Nephron (organoid): ENCODE measurements around the gene MESP2.

Experiments used
- H3K27ac Mint-ChIP-seq, 3 experiments: 2 replicates each; pipeline ENCODE4 v1.8.0; 2020; ENCODE audit warnings: mixed read lengths in 3 of 3, mild to moderate bottlenecking in 2 of 3, moderate library complexity in 1 of 3
- H3K27me3 Mint-ChIP-seq: 2 replicates; pipeline ENCODE4 v1.8.0; 2021; ENCODE audit warnings: low read depth, mild to moderate bottlenecking, moderate library complexity, mixed read lengths
- H3K36me3 Mint-ChIP-seq: 2 replicates; pipeline ENCODE4 v1.8.0; 2020; ENCODE audit warnings: low read depth, mixed read lengths
- H3K4me1 Mint-ChIP-seq: 2 replicates; pipeline ENCODE4 v1.8.0; 2020; ENCODE audit warnings: mixed read lengths
- H3K4me3 Mint-ChIP-seq, 3 experiments: 2 replicates each; pipeline ENCODE4 v1.8.0; 2020; ENCODE audit warnings: mild to moderate bottlenecking in 3 of 3, mixed read lengths in 3 of 3, moderate library complexity in 2 of 3
- H3K9me3 Mint-ChIP-seq: 2 replicates; pipeline ENCODE4 v1.8.0; 2020; ENCODE audit warnings: mixed read lengths
- TF ChIP-seq, protein P1 (sequence below), 3 experiments: fragments of 200-600 bp; sonication (generic); IDR thresholded peaks; one replicate each; pipeline ENCODE4 v1.5.0; 2021; ENCODE audit warnings: antibody characterized with exemption in 3 of 3; ENCODE audit not compliant: unreplicated experiment in 3 of 3

MESP2 gene

GRCh38 chr15:89805241-89806209, 29.4 kb downstream of the MESP2 start:
- Mint-ChIP-seq H3K27ac (peak overlapping the region in 1 of 3 experiments; percentile 82), H3K36me3 (no peaks in the 10 kb centered on the region), H3K9me3 (no peaks in the 10 kb centered on the region), H3K27me3 (peaks cover 12% of the 10 kb centered on the region), H3K4me1 (peaks cover 17% of the 10 kb centered on the region), H3K4me3 (no peak overlapping the region)
- TF ChIP-seq, protein P1, sequence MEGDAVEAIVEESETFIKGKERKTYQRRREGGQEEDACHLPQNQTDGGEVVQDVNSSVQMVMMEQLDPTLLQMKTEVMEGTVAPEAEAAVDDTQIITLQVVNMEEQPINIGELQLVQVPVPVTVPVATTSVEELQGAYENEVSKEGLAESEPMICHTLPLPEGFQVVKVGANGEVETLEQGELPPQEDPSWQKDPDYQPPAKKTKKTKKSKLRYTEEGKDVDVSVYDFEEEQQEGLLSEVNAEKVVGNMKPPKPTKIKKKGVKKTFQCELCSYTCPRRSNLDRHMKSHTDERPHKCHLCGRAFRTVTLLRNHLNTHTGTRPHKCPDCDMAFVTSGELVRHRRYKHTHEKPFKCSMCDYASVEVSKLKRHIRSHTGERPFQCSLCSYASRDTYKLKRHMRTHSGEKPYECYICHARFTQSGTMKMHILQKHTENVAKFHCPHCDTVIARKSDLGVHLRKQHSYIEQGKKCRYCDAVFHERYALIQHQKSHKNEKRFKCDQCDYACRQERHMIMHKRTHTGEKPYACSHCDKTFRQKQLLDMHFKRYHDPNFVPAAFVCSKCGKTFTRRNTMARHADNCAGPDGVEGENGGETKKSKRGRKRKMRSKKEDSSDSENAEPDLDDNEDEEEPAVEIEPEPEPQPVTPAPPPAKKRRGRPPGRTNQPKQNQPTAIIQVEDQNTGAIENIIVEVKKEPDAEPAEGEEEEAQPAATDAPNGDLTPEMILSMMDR (IDR thresholded peaks at IDR 0.05; ENCODE audit: unreplicated experiment in 3 of 3), result no peak

- Mint-ChIP-seq H3K27me3 (peaks cover 14% of the 10 kb centered on the region), H3K36me3 (no peaks in the 10 kb centered on the region), H3K4me3 (no peak overlapping the region), H3K4me1 (peaks cover 23% of the 10 kb centered on the region), H3K9me3 (no peaks in the 10 kb centered on the region), H3K27ac (peak overlapping the region; percentile 82 to 90 (median 86))
- TF ChIP-seq, protein P1 (IDR thresholded peaks at IDR 0.05; ENCODE audit: unreplicated experiment in 3 of 3), result no peak
These were observed 30.1 kb downstream of the MESP2 start for GRCh38 chr15:89806210-89806558.

- H3K4me3 Mint-ChIP-seq, result peak overlapping the region in 1 of 3 experiments; percentile 56
- H3K4me1 Mint-ChIP-seq, result peaks cover 27% of the 10 kb centered on the region
These were observed 30.7 kb downstream of the MESP2 start for GRCh38 chr15:89806559-89807550.

DNA sequence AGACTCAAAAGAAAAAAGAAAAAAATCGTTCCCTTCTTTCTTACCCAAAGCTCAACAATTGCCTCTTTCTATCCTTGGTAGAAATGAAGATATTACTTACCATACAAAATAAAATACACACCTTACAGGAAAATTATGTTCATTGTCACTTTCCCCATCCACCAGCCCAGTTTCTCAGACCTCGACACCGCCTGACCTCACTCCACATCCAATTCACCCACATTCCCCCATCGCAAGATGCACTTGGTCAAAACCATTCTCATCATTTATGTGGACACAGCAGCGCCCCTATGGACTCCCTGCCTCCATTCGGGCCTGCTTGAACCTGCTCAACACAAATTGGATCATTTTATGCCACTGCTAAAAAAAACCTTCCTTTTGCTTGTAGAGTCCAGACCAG, 31.6 kb downstream of the MESP2 start:
- Mint-ChIP-seq H3K9me3 (no peaks in the 10 kb centered on the region), H3K27ac (peak overlapping the region; percentile 19 to 99 (median 90)), H3K4me1 (peaks cover 29% of the 10 kb centered on the region), H3K4me3 (no peak overlapping the region), H3K27me3 (peaks cover 22% of the 10 kb centered on the region), H3K36me3 (no peaks in the 10 kb centered on the region)
- TF ChIP-seq, protein P1 (IDR thresholded peaks at IDR 0.05; ENCODE audit: unreplicated experiment in 3 of 3), result no peak

More at GRCh38 chr15:89806559-89807550, 30.7 kb downstream of the MESP2 start:
- Mint-ChIP-seq H3K27ac (peak overlapping the region; percentile 82 to 90 (median 86)), H3K9me3 (no peaks in the 10 kb centered on the region), H3K27me3 (peaks cover 19% of the 10 kb centered on the region), H3K36me3 (no peaks in the 10 kb centered on the region)
- TF ChIP-seq, protein P1 (IDR thresholded peaks at IDR 0.05; ENCODE audit: unreplicated experiment in 3 of 3), result no peak

DNA sequence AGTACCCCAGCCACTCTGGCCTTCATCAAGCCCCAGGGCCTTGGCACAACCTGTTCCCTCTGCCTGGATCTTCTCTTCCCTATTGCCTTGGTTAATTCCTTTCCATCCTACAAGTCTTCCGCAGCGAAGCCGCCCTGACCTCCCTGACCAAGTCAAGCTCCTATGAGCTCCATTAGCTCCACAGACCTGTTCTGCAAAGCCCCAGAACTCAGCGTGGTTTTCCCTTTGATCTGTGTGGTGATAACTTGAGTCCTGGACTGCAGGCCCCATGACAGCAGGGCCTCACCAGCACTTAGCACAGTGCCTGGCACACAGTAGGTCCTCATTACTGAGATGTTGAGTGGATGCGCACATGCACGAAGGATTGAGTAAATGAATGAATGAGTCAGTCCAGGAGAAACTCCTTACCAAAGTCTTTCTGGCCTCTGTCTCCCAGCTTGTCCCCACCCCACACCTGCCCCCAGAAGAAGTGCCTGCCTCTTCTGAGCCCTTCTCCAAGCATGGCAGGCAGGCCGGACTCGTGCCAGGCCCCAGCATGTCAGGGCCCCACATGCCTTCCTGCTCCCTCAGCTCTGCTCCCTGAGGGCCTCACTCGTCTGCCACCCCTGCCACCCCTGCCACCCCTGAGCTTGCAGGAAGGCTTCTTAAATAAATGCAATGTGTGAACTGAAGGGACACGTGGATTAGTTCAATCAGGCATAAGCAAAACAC, 32.2 kb downstream of the MESP2 start:
- H3K4me1 Mint-ChIP-seq, result peaks cover 29% of the 10 kb centered on the region
- peaks cover 25% of the 10 kb centered on the region for H3K27me3 Mint-ChIP-seq
- H3K9me3 Mint-ChIP-seq, result no peaks in the 10 kb centered on the region
- TF ChIP-seq, protein P1 (IDR thresholded peaks at IDR 0.05; ENCODE audit: unreplicated experiment in 3 of 3), result no peak
- H3K27ac Mint-ChIP-seq, result peak overlapping the region; percentile 19 to 99 (median 90)
- no peak overlapping the region for H3K4me3 Mint-ChIP-seq
- H3K36me3 Mint-ChIP-seq, result no peaks in the 10 kb centered on the region
